Hepatocyte (in vitro differentiated cells): ENCODE measurements around the gene C19orf67.

Experiments used
- EZH2 ChIP-seq: fragments of 200-600 bp; sonication (generic); IDR thresholded peaks from 2 replicates; pipeline ENCODE4 v1.6.1; 2016; ENCODE audit warnings: antibody characterized with exemption, mild to moderate bottlenecking, borderline replicate concordance
- TF ChIP-seq, protein P1 (sequence below): fragments of 200-600 bp; sonication (generic); IDR thresholded peaks from 2 replicates; pipeline ENCODE4 v1.5.1; 2016; ENCODE audit warnings: antibody characterized with exemption, mild to moderate bottlenecking; ENCODE audit not compliant: poor library complexity

GRCh38 chr19:14073261-14073924 is 12.2 kb downstream of the C19orf67 start:
- TF ChIP-seq, protein P1, sequence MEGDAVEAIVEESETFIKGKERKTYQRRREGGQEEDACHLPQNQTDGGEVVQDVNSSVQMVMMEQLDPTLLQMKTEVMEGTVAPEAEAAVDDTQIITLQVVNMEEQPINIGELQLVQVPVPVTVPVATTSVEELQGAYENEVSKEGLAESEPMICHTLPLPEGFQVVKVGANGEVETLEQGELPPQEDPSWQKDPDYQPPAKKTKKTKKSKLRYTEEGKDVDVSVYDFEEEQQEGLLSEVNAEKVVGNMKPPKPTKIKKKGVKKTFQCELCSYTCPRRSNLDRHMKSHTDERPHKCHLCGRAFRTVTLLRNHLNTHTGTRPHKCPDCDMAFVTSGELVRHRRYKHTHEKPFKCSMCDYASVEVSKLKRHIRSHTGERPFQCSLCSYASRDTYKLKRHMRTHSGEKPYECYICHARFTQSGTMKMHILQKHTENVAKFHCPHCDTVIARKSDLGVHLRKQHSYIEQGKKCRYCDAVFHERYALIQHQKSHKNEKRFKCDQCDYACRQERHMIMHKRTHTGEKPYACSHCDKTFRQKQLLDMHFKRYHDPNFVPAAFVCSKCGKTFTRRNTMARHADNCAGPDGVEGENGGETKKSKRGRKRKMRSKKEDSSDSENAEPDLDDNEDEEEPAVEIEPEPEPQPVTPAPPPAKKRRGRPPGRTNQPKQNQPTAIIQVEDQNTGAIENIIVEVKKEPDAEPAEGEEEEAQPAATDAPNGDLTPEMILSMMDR, result no peak
- no peak for TF ChIP-seq EZH2
